Body of pancreas (tissue), 4 donors: ENCODE measurements around the gene SPEF2.

Source experiments
- POLR2A ChIP-seq, 3 donors: fragments of 450-650 bp; IDR thresholded peaks; one replicate each; pipeline ENCODE4 v1.6.1; 2016; ENCODE audit warnings: antibody characterized with exemption in 3 of 3, mild to moderate bottlenecking in 2 of 3
- TF ChIP-seq, protein P1 (sequence below), 7 experiments: fragments of 450-650 bp in 4 of 7; fragments of 200-600 bp in 3 of 7; sonication (generic) in 3 of 7; IDR thresholded peaks; one replicate each; pipeline ENCODE4 v1.5.1; 2016 to 2019; ENCODE audit warnings: antibody characterized with exemption in 7 of 7

DNA sequence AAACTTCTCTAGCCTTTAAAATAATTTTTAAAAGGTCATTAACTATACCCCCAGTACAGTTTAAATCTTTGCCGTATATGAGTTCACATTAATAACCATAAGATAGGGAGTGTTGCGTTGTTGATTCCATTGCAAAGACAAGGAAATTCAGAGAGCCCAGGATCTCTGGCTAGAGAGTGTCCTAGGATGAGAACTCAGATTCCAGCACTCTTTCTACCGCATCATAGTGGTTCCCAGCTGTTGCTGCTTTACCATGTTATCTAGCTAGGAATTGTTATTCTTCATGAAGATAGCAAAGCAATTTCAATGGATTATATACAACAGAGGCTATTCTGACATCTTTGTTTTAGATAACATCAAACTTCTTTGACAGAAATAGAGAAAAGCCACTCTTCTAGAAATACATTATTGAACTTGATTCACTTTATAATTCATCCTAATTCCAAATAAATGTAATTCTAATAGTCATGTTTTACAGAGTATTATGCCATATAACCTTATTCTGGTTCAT lies 160.7 kb downstream of the SPEF2 start:
- TF ChIP-seq, protein P1, sequence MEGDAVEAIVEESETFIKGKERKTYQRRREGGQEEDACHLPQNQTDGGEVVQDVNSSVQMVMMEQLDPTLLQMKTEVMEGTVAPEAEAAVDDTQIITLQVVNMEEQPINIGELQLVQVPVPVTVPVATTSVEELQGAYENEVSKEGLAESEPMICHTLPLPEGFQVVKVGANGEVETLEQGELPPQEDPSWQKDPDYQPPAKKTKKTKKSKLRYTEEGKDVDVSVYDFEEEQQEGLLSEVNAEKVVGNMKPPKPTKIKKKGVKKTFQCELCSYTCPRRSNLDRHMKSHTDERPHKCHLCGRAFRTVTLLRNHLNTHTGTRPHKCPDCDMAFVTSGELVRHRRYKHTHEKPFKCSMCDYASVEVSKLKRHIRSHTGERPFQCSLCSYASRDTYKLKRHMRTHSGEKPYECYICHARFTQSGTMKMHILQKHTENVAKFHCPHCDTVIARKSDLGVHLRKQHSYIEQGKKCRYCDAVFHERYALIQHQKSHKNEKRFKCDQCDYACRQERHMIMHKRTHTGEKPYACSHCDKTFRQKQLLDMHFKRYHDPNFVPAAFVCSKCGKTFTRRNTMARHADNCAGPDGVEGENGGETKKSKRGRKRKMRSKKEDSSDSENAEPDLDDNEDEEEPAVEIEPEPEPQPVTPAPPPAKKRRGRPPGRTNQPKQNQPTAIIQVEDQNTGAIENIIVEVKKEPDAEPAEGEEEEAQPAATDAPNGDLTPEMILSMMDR (IDR thresholded peaks at IDR 0.05), result no peak
- no peak for TF ChIP-seq POLR2A (IDR thresholded peaks at IDR 0.05)
